HG03175 (cell line): ENCODE results near the gene SMIM3.
"Not testable (repeated sequence)": the region's sequence is repeated elsewhere in the genome, so short reads cannot be mapped to it uniquely, and the experiment has no call there.

ENCODE experiments used
- ATAC-seq: cut with Tn5 transposase; IDR thresholded peaks from one replicate; pipeline ENCODE4 v1.9.1; 2021; ENCODE audit warnings: mild to moderate bottlenecking, moderate library complexity; ENCODE audit not compliant: unreplicated experiment

The SMIM3 gene

GRCh38 chr5:150791536-150791935 lies 13.0 kb downstream of the SMIM3 start:
- no peak for ATAC-seq

DNA sequence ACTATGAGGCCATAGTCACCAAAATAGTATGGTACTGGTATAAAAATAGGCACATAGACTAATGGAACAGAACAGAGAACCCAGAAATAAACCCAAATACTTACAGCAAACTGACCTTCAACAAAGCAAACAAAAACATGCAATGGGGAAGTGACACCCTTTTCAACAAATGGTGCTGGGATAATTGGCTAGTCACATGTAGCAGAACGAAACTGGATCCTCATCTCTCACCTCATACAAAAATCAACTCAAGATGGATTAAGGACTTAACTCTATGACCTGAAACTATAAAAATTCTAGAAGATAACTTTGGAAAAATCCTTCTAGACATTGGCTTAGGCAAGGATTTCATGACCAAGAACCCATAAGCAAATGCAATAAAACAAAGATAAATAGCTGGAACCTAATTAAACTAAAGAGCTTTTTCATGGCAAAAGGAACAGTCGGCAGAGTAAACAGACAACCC lies 14.9 kb downstream of the SMIM3 start:
- not testable (repeated sequence) for ATAC-seq

DNA sequence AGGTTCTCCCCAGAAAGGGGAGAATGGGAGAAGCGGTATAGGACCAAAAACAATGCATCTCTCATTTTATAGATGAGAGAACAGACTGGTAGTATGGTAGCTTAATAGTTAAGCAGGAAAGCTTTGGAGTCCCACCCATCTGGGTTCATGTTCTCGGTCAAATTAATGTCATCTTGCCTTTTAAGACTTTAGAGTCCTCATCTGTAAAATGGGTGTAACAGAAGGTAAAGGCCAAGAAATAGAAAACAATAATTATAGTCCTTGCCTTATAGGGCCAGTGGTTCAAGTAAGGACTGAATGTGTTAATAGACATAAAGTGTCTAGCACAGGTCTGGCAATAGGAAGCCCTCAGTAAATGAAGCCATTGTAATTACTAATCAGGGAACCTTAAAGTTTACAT lies 16.4 kb downstream of the SMIM3 start:
- no peak for ATAC-seq

DNA sequence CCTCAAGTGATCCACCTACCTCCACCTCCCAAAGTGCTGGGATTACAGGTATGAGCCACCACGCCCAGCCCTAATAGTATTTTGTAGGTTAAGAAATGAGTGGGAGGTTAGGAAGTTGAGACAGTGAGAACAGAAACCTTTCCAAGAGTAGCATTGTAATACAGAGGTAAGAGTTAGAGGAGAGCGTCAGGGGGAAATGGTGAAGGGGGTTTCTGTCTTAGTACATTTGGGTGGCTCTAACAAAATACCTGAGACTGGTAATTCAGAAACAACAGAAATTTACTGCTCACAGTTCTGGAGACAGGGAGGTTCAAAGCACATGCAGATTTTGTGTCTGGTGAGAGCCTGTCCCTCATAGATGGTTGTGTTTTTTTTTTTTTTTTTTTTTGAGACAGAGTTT lies 18.8 kb downstream of the SMIM3 start:
- ATAC-seq = no peak

DNA sequence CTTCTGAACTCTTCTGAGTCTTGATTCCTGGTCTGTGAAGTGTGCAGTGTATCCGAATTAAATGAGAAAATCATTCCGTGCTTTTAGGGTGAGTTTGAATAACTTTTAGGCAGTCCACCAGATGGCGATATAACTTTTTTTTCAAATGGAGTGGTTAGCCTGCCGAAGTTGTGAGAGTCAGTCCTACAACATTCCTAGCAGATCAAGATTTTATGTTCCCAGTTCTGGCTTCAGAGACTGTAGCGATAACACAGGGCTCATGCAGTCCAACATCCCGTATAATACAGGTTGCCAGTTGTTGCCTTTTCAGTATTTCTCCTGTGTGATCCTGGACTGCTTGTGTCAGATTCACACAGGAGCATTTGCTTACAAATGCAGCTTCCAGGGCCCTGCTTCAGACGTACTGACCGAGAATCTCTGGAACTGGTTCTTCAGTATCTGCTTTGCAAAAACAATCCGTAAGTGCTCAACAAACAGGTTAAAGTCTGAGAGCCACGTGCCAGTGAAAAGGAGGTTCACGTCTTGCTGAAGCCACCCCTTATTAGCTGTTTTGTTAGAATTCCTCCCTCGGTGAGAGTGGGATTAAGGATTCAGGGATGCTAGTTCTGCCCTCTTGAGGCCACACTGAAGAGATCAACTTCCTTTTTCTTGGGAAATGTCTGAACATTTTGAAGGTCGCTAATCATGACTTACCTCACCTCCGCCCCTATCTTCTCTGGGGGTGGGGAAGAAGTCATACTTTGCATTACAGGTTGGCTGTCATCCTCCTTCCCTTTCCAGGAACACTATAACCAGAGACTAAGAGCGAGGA lies 22.8 kb downstream of the SMIM3 start:
- ATAC-seq = no peak

DNA sequence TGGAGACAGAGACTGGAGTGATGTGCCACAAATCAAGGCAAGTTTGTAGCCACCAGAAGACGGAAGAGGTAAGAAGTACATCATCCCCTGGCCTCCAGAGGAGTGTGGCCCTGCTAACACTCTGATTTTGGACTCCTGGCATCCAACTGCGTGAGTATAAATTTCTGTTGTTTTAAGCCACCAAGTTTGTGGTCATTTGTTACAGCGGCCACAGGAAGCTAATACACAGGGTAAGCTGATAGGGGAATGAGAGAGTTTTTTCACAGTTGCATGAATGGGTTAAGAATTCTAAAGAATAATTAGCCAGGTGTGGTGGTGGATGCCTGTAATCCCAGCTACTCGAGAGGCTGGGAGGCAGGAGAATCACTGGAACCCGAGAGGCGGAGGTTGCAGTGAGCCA lies 25.8 kb downstream of the SMIM3 start:
- no peak for ATAC-seq

DNA sequence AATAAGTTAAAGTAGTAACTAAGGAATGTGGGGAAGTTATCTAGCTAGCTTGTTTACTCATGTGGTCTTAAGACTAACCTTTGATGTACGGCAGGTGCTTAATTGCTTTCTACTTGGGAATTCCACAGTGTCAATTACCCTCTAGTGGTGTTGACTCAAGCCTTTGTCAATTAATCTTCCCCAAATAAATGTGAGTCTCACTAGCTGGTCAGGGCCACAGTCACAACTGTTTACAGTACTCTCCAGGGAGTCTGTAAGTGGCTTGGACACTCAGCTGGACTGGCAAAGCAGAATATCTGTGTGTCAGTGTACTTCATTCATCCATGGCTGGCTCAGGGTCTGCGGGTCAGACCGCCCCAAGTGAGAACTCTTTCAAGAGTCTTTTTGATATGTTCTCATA lies 30.8 kb downstream of the SMIM3 start:
- ATAC-seq = no peak

GRCh38 chr5:150815010-150815409 lies 36.5 kb downstream of the SMIM3 start:
- no peak for ATAC-seq

DNA sequence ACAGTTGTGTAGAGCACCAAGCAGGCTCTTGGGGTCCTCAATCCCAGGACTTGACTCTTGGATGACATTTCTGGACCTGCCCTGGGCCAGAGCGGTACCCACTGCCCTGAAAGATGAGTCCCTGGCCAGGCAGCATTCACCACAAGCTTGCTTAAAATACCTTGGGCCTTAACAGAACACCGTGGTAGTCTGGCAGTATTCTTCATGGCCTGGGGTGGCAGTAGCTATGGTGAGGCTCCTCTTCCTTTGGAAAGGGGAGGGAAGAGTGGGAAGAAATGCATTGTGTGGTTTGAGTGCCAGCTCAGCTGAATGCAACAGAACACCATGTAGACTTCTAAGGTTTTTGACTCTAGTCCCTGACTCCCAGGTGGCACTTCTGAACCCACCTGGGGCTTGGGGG lies 38.4 kb downstream of the SMIM3 start:
- ATAC-seq = no peak

GRCh38 chr5:150829744-150830143 lies 51.2 kb downstream of the SMIM3 start:
- ATAC-seq = no peak

DNA sequence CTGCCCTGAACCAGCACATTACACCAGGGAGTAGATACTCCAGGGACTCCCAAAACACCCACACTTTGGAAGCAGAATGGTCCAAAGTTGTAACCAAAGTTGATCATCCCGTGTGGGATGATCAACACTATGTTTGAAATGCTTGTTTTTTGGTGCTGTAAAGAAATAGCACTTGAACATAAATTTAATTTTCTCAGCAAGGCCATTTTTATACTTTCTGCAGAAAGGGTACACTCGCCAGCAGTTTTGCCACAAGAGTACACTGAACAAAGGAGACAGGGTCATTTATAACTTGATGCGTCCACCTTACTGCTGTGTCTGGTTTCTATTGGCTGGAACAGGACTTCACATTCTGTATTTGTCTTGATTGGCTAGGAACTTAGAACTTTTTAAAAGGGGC lies 53.3 kb downstream of the SMIM3 start:
- not testable (repeated sequence) for ATAC-seq

- ATAC-seq = no peak
Measured at GRCh38 chr5:150836064-150836463, 57.5 kb downstream of the SMIM3 start.

GRCh38 chr5:150836703-150837102 lies 58.1 kb downstream of the SMIM3 start:
- no peak for ATAC-seq

DNA sequence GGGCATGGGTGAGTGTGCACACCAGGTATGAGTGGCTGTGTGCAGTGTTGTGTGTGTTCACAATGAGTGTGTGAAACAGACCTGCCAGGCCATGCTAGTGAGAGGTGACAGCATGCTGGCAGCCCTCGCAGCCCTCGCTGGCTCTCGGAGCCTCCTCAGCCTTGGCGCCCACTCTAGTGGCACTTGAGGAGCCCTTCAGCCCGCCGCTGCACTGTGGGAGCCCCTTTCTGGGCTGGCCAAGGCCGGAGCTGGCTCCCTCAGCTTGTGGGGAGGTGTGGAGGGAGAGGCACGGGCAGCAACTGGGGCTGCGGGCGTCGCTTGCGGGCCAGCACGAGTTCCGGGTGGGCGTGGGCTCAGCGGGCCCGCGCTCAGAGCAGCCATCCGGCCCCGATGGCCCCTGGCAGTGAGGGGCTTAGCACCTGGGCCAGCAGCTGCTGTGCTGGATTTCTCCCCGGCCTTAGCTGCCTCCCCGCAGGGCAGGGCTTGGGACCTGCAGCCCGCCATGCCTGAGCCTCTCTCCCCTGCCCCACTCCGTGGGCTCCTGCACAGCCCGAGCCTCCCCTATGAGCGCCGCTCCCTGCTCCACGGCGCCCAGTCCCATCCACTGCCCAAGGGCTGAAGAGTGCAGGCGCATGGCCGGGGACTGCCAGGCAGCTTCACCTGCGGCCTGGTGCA lies 66.8 kb downstream of the SMIM3 start:
- not testable (repeated sequence) for ATAC-seq

GRCh38 chr5:150846308-150846653 lies 67.7 kb downstream of the SMIM3 start, which contains the start of gene IRGM:
IRGM (plus strand) TSS chr5:150846521; CDS start chr5:150848124, 1,603 bp downstream.
- ATAC-seq = not testable (repeated sequence)
